ENCODE measurements around the gene STX18. TPM values are rescaled to one million over a fixed set of nuclear protein-coding genes. Genes with fewer than 3 reads are reported as not detected.

The STX18 gene
- total RNA-seq, 1 donor from 2014 or later, result 24.0 TPM

GRCh38 chr4:4462970-4463369 lies 78.9 kb downstream of the STX18 start:
- TF ChIP-seq CTCF (IDR thresholded peaks at IDR 0.05; ENCODE audit: insufficient read depth, low read depth, low read length), result no peak
- no peak for TF ChIP-seq EZH2 (IDR thresholded peaks at IDR 0.05; ENCODE audit: insufficient read depth, low read length)
- H3K27me3 ChIP-seq (ENCODE audit: insufficient read depth, low read length), result no peaks in the 10 kb centered on the region
- H3K27ac ChIP-seq (ENCODE audit: low read depth, low read length), result no peak overlapping the region
- Mint-ChIP-seq H3K4me1 (ENCODE audit: low read depth, unreplicated experiment) (peaks cover 20% of the 10 kb centered on the region), H3K36me3 (ENCODE audit: low read depth, unreplicated experiment) (peaks cover 28% of the 10 kb centered on the region), H3K9me3 (ENCODE audit: unreplicated experiment) (peaks cover 7% of the 10 kb centered on the region), H3K4me3 (ENCODE audit: unreplicated experiment) (no peak overlapping the region), H3K27me3 (ENCODE audit: low read depth, unreplicated experiment) (no peaks in the 10 kb centered on the region), H3K27ac (ENCODE audit: unreplicated experiment) (no peak overlapping the region)
- H3K36me3 ChIP-seq (ENCODE audit: insufficient read depth, low read length), result peaks cover 6% of the 10 kb centered on the region
- no peak overlapping the region for H3K4me3 ChIP-seq (ENCODE audit: insufficient read depth, low read depth, low read length)
- peaks cover 9% of the 10 kb centered on the region for H4K20me1 ChIP-seq (ENCODE audit: insufficient read depth, low read length)
- no peak for DNase-seq (ENCODE audit: low read depth)
- peaks cover 3% of the 10 kb centered on the region for H3K4me1 ChIP-seq (ENCODE audit: insufficient read depth, low read length)
- no peak overlapping the region for H2AFZ ChIP-seq (ENCODE audit: low read depth, low read length)
- no peak for FAIRE-seq
- no peaks in the 10 kb centered on the region for H3K9me3 ChIP-seq (ENCODE audit: insufficient read depth, low read depth, low read length)
- H3K79me2 ChIP-seq (ENCODE audit: insufficient read depth, low read length), result no peaks in the 10 kb centered on the region
- H3K4me2 ChIP-seq (ENCODE audit: low read length), result no peak overlapping the region
- H3K9ac ChIP-seq (ENCODE audit: low read length), result no peak overlapping the region

GRCh38 chr4:4461850-4462249 lies 80.0 kb downstream of the STX18 start:
- Mint-ChIP-seq H3K27ac (ENCODE audit: unreplicated experiment) (no peak overlapping the region), H3K36me3 (ENCODE audit: low read depth, unreplicated experiment) (peaks cover 24% of the 10 kb centered on the region), H3K9me3 (ENCODE audit: unreplicated experiment) (peaks cover 7% of the 10 kb centered on the region), H3K4me1 (ENCODE audit: low read depth, unreplicated experiment) (peaks cover 32% of the 10 kb centered on the region), H3K4me3 (ENCODE audit: unreplicated experiment) (no peak overlapping the region), H3K27me3 (ENCODE audit: low read depth, unreplicated experiment) (no peaks in the 10 kb centered on the region)
- no peak overlapping the region for H3K27ac ChIP-seq (ENCODE audit: low read depth, low read length)
- no peak for DNase-seq (ENCODE audit: low read depth)
- no peak overlapping the region for H3K4me2 ChIP-seq (ENCODE audit: low read length)
- H4K20me1 ChIP-seq (ENCODE audit: insufficient read depth, low read length), result peaks cover 9% of the 10 kb centered on the region
- no peak overlapping the region for H3K9ac ChIP-seq (ENCODE audit: low read length)
- TF ChIP-seq EZH2 (IDR thresholded peaks at IDR 0.05; ENCODE audit: insufficient read depth, low read length), result no peak
- TF ChIP-seq CTCF (IDR thresholded peaks at IDR 0.05; ENCODE audit: insufficient read depth, low read depth, low read length), result no peak
- no peak overlapping the region for H2AFZ ChIP-seq (ENCODE audit: low read depth, low read length)
- FAIRE-seq, result no peak
- H3K4me1 ChIP-seq (ENCODE audit: insufficient read depth, low read length), result peaks cover 9% of the 10 kb centered on the region
- H3K4me3 ChIP-seq (ENCODE audit: insufficient read depth, low read depth, low read length), result no peak overlapping the region
- peaks cover 10% of the 10 kb centered on the region for H3K36me3 ChIP-seq (ENCODE audit: insufficient read depth, low read length)
- H3K9me3 ChIP-seq (ENCODE audit: insufficient read depth, low read depth, low read length), result no peaks in the 10 kb centered on the region
- no peaks in the 10 kb centered on the region for H3K79me2 ChIP-seq (ENCODE audit: insufficient read depth, low read length)
- H3K27me3 ChIP-seq (ENCODE audit: insufficient read depth, low read length), result no peaks in the 10 kb centered on the region

GRCh38 chr4:4461178-4461577 lies 80.7 kb downstream of the STX18 start:
- Histone ChIP-seq H2AFZ (ENCODE audit: low read depth, low read length) (no peak overlapping the region), H3K27me3 (ENCODE audit: insufficient read depth, low read length) (no peaks in the 10 kb centered on the region), H3K4me1 (ENCODE audit: insufficient read depth, low read length) (peaks cover 9% of the 10 kb centered on the region), H3K36me3 (ENCODE audit: insufficient read depth, low read length) (peaks cover 13% of the 10 kb centered on the region), H3K4me2 (ENCODE audit: low read length) (no peak overlapping the region), H3K27ac (ENCODE audit: low read depth, low read length) (no peak overlapping the region), H3K9ac (ENCODE audit: low read length) (no peak overlapping the region), H4K20me1 (ENCODE audit: insufficient read depth, low read length) (peaks cover 9% of the 10 kb centered on the region), H3K79me2 (ENCODE audit: insufficient read depth, low read length) (no peaks in the 10 kb centered on the region), H3K4me3 (ENCODE audit: insufficient read depth, low read depth, low read length) (no peak overlapping the region), H3K9me3 (ENCODE audit: insufficient read depth, low read depth, low read length) (no peaks in the 10 kb centered on the region)
- H3K27me3 Mint-ChIP-seq (ENCODE audit: low read depth, unreplicated experiment), result no peaks in the 10 kb centered on the region
- H3K4me1 Mint-ChIP-seq (ENCODE audit: low read depth, unreplicated experiment), result peaks cover 38% of the 10 kb centered on the region
- FAIRE-seq, result no peak
- peaks cover 6% of the 10 kb centered on the region for H3K9me3 Mint-ChIP-seq (ENCODE audit: unreplicated experiment)
- no peak for DNase-seq (ENCODE audit: low read depth)
- no peak overlapping the region for H3K4me3 Mint-ChIP-seq (ENCODE audit: unreplicated experiment)
- H3K36me3 Mint-ChIP-seq (ENCODE audit: low read depth, unreplicated experiment), result peaks cover 23% of the 10 kb centered on the region
- TF ChIP-seq EZH2 (IDR thresholded peaks at IDR 0.05; ENCODE audit: insufficient read depth, low read length) (no peak), CTCF (IDR thresholded peaks at IDR 0.05; ENCODE audit: insufficient read depth, low read depth, low read length) (no peak)
- no peak overlapping the region for H3K27ac Mint-ChIP-seq (ENCODE audit: unreplicated experiment)

All from astrocyte (in vitro differentiated cells and primary cell).